ENCODE measurements around the gene SYCE1L.

The SYCE1L gene

DNA sequence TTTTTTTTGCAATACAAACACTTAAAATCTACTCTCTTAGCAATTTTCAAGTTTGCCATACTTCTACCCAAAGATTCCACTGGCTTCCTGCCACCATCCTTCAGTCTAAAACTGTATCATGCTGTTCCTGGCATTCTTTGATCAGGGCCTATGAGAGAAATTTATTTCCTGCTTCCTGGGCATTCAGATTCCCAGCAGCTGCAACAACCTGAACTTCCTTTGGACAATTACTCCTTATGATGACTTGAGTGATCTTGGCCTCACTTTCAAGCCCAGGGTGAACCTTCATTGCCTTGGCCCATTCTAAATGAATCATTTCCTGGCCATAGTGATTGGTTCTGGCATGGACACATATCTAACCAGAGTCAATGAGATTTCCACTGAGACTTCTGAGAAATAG is 26.3 kb upstream of the SYCE1L start:
- TF ChIP-seq KLF10 (tag by site-specific recombination; IDR thresholded peaks at IDR 0.05) (no peak), HOXC10 (CRISPR knock-in tag; IDR thresholded peaks at IDR 0.05) (no peak), ATF2 (tag by site-specific recombination; IDR thresholded peaks at IDR 0.05; ENCODE audit: low read depth) (no peak), ZNF664 (tag by site-specific recombination; IDR thresholded peaks at IDR 0.05) (no peak), ZNF391 (tag by site-specific recombination; IDR thresholded peaks at IDR 0.05; ENCODE audit: borderline replicate concordance, low read depth) (no peak), ZNF24 (tag by site-specific recombination; IDR thresholded peaks at IDR 0.05) (no peak), ZNF473 (tag by site-specific recombination; IDR thresholded peaks at IDR 0.05) (no peak), ZNF645 (tag by site-specific recombination; IDR thresholded peaks at IDR 0.05) (no peak), ZNF830 (tag by site-specific recombination; IDR thresholded peaks at IDR 0.05; ENCODE audit: low read depth) (no peak), ZNF704 (tag by site-specific recombination; IDR thresholded peaks at IDR 0.05) (no peak), ZNF514 (tag by site-specific recombination; IDR thresholded peaks at IDR 0.05) (no peak), ZNF184 (tag by site-specific recombination; IDR thresholded peaks at IDR 0.05) (no peak), ZNF223 (tag by site-specific recombination; IDR thresholded peaks at IDR 0.05) (no peak), KLF8 (tag by site-specific recombination; IDR thresholded peaks at IDR 0.05) (no peak), ZNF544 (tag by site-specific recombination; IDR thresholded peaks at IDR 0.05) (no peak), ZNF48 (tag by site-specific recombination; IDR thresholded peaks at IDR 0.05) (no peak), ZFP37 (tag by site-specific recombination; IDR thresholded peaks at IDR 0.05) (no peak)
- TF ChIP-seq, protein P1, sequence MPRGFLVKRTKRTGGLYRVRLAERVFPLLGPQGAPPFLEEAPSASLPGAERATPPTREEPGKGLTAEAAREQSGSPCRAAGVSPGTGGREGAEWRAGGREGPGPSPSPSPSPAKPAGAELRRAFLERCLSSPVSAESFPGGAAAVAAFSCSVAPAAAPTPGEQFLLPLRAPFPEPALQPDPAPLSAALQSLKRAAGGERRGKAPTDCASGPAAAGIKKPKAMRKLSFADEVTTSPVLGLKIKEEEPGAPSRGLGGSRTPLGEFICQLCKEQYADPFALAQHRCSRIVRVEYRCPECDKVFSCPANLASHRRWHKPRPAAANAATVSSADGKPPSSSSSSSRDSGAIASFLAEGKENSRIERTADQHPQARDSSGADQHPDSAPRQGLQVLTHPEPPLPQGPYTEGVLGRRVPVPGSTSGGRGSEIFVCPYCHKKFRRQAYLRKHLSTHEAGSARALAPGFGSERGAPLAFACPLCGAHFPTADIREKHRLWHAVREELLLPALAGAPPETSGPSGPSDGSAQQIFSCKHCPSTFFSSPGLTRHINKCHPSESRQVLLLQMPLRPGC (tag by site-specific recombination; IDR thresholded peaks at IDR 0.05), result no peak
- H3K9me3 ChIP-seq (ENCODE audit: control insufficient read depth, insufficient read depth, low read depth, low read length), result no peaks in the 10 kb centered on the region
- no peak overlapping the region for H3K27ac ChIP-seq (ENCODE audit: extremely low read depth, low read depth, low read length)
- ChIA-PET POLR2A (no interaction called here), CTCF (interaction anchor here (0.6 to 1.1 kb wide), 3 partner anchors 129 to 520 kb away, joined by 3 to 4 read pairs (median 3); no protein-coding TSS in a partner anchor)
- H3K36me3 ChIP-seq (ENCODE audit: control insufficient read depth in 2 of 2, insufficient read depth in 1 of 2, low read length in 2 of 2), result no peaks in the 10 kb centered on the region
- no peak overlapping the region for H3K4me3 ChIP-seq (ENCODE audit: low read depth, low read length)
- H3K4me1 ChIP-seq (ENCODE audit: control insufficient read depth, insufficient read depth, low read length), result no peaks in the 10 kb centered on the region

- ChIA-PET CTCF (interaction anchor here (4.0 kb wide), 1 partner anchor 12 kb away, joined by 25 read pairs; no protein-coding TSS in a partner anchor), POLR2A (no interaction called here)
- no peaks in the 10 kb centered on the region for H3K4me1 ChIP-seq (ENCODE audit: control insufficient read depth, insufficient read depth, low read length)
- H3K4me3 ChIP-seq (ENCODE audit: low read depth, low read length), result no peak overlapping the region
- no peaks in the 10 kb centered on the region for H3K36me3 ChIP-seq (ENCODE audit: control insufficient read depth in 2 of 2, insufficient read depth in 1 of 2, low read length in 2 of 2)
- H3K27ac ChIP-seq (ENCODE audit: extremely low read depth, low read depth, low read length), result no peak overlapping the region
- no peaks in the 10 kb centered on the region for H3K9me3 ChIP-seq (ENCODE audit: control insufficient read depth, insufficient read depth, low read depth, low read length)
- TF ChIP-seq ZFHX2 (tag by site-specific recombination; conservative IDR thresholded peaks at IDR 0.05), result no peak
- TF ChIP-seq ZNF514 (tag by site-specific recombination; IDR thresholded peaks at IDR 0.05), result no peak
- no peak for TF ChIP-seq ZBTB17 (tag by site-specific recombination; IDR thresholded peaks at IDR 0.05)
- TF ChIP-seq ZNF132 (tag by site-specific recombination; IDR thresholded peaks at IDR 0.05; ENCODE audit: borderline replicate concordance), result no peak
- no peak for TF ChIP-seq REPIN1 (tag by site-specific recombination; IDR thresholded peaks at IDR 0.05; ENCODE audit: low read depth)
- no peak for TF ChIP-seq ZNF626 (tag by site-specific recombination; IDR thresholded peaks at IDR 0.05)
- TF ChIP-seq ZNF24 (tag by site-specific recombination; IDR thresholded peaks at IDR 0.05), result no peak
- TF ChIP-seq ZSCAN4 (tag by site-specific recombination; IDR thresholded peaks at IDR 0.05), result no peak
- TF ChIP-seq ZFP41 (tag by site-specific recombination; IDR thresholded peaks at IDR 0.05; ENCODE audit: borderline replicate concordance), result no peak
- no peak for TF ChIP-seq ZNF677 (tag by site-specific recombination; IDR thresholded peaks at IDR 0.05)
- no peak for TF ChIP-seq ZNF610 (tag by site-specific recombination; IDR thresholded peaks at IDR 0.05; ENCODE audit: borderline replicate concordance)
- TF ChIP-seq, protein P2, sequence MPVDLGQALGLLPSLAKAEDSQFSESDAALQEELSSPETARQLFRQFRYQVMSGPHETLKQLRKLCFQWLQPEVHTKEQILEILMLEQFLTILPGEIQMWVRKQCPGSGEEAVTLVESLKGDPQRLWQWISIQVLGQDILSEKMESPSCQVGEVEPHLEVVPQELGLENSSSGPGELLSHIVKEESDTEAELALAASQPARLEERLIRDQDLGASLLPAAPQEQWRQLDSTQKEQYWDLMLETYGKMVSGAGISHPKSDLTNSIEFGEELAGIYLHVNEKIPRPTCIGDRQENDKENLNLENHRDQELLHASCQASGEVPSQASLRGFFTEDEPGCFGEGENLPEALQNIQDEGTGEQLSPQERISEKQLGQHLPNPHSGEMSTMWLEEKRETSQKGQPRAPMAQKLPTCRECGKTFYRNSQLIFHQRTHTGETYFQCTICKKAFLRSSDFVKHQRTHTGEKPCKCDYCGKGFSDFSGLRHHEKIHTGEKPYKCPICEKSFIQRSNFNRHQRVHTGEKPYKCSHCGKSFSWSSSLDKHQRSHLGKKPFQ (tag by site-specific recombination; IDR thresholded peaks at IDR 0.05), result no peak
Measured at GRCh38 chr16:77183137-77183536, 16.1 kb upstream of the SYCE1L start.
